HG03521 (cell line): Measurements from ENCODE around the gene PAWR.

Experiments used
- ATAC-seq: cut with Tn5 transposase; IDR thresholded peaks from one replicate; pipeline ENCODE4 v1.9.1; 2021; ENCODE audit warnings: mild to moderate bottlenecking, moderate library complexity; ENCODE audit not compliant: unreplicated experiment

PAWR gene, protein sequence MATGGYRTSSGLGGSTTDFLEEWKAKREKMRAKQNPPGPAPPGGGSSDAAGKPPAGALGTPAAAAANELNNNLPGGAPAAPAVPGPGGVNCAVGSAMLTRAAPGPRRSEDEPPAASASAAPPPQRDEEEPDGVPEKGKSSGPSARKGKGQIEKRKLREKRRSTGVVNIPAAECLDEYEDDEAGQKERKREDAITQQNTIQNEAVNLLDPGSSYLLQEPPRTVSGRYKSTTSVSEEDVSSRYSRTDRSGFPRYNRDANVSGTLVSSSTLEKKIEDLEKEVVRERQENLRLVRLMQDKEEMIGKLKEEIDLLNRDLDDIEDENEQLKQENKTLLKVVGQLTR

GRCh38 chr12:79690638-79691510, at the start of gene PAWR:
PAWR (minus strand) TSS chr12:79690964; CDS start chr12:79690244, 720 bp downstream.
- peak; percentile 64 for ATAC-seq

DNA sequence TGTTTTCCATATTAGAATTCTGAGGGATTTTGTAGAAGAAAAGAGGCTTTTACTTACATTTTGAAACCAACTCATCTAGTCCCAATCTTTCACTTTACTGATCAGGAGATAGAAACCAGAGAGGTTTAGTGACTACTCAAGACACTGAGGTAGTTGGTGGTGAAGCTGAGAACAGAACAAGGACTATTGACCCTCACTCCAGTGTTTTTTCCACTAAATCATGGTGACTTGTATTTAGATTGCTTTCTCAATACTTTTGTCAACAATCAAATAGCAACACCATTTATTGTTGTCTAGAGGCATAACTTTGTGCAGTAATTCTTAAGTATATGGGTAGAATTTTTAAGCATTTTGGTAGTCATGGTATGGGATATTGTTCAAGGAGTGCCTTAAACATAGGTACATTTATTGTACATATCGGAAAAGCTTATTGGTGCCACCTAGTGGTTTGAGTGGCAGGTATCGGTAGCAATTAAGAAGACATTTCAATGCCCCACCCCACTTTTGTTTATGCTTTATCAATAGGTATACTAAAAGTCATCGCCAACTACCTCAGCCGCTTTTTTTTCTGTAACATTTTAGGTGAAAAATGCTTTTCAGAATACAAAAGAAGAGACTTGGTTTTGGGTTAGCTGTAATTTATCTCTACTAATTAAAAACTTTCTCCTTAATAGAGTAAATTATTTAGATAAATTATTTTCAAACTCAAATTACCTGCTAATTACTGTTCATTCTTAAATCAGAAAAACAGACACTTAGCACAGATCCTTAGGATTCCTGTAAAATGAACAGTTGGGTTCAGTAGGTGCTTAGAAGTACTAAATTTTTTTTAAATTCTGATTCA, 47.3 kb upstream of the PAWR start:
- ATAC-seq, result peak; percentile 72

GRCh38 chr12:79732638-79733037, 41.9 kb upstream of the PAWR start:
- ATAC-seq, result no peak

- no peak for ATAC-seq
Measured at GRCh38 chr12:79725987-79726386, 35.2 kb upstream of the PAWR start.

DNA sequence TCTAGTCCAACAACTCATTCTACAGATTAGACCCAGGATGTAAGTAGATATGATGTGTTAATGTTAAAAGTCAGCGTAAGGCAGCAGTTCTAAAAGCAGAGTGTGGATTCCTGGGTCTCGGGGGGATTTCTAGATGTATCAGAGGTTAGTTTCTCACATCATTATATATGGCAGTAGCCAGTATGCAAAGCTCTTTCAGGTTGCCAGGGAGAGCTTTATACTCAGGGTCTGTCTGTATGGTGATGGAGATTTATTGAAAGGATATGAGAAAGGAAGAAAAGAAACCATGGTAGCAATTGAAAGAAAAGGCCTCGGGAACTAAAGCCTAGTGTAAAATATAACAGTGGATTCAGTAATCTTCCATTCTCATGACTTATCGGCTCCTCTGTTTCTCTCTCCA, 26.2 kb upstream of the PAWR start:
- no peak for ATAC-seq

DNA sequence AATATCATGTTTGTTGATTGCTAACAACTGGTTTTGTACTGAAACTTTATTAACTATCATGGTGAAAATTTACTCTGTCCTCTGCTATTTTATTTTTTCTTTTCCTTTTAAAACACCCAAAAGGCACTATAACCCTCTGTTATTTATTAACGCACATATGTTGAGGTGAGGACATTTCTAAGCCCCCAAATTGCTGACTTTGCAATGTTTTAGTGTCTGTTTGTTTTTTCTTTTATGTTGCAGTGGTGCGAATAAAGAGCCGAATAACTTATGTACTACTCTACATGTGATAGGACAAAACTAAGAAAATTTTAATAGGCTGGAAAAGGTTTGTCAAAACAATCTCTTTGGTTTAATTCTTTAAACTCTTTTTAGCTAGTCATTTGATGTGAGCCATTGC, 24.5 kb upstream of the PAWR start:
- no peak for ATAC-seq

DNA sequence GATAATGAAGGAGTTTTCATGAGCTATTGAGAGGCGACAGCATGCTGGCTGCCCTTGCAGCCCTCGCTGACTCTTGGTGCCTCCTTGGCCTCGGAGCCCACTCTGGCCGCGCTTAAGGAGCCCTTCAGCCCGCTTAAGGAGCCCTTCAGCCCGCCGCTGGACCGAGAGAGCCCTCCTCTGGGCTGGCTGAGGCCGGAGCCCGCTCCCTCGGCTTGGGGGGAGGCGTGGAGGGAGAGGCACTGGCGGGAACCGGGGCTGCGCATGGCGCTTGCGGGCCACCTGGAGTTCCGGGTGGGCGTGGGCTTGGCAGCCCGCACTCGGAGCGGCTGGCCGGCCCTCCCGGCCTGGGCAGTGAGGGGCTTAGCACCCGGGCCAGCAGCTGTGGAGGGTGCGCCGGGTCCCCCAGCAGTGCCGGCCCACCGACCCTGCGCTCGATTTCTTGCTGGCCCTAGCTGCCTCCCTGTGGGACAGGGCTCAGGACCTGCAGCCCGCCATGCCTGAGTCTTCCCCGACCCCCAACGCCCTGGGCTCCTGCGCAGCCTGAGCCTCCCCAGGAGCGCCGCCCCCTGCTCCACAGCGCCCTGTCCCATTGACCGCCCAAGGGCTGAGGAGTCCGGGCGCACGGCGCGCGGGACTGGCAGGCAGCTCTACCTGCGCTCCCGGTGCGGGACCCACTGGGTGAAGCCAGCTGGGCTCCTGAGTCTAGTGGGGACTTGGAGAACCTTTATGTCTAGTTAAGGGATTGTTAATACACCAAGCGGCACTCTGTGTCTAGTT, 20.1 kb upstream of the PAWR start:
- no peak for ATAC-seq

GRCh38 chr12:79707830-79708229, 17.1 kb upstream of the PAWR start:
- ATAC-seq, result no peak

GRCh38 chr12:79706676-79707075, 15.9 kb upstream of the PAWR start:
- ATAC-seq, result no peak

DNA sequence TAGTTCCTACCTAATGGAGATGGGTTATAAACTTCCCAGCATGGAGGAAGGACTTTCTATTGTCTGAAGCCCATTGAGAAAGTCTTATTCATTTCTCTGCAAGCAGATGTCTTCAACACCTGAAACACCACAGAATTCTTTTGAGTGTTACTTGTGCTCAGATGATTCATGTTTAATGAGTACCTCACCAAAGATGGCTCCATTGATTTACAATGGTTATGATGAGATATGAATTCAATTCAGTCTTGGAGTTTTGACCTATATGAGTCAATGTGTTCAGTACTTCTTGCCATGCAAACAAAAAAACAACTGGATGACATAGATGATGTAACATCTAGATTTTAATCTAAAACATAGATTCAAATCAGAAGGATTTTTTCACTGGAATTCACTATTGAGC, 15.4 kb upstream of the PAWR start:
- no peak for ATAC-seq

DNA sequence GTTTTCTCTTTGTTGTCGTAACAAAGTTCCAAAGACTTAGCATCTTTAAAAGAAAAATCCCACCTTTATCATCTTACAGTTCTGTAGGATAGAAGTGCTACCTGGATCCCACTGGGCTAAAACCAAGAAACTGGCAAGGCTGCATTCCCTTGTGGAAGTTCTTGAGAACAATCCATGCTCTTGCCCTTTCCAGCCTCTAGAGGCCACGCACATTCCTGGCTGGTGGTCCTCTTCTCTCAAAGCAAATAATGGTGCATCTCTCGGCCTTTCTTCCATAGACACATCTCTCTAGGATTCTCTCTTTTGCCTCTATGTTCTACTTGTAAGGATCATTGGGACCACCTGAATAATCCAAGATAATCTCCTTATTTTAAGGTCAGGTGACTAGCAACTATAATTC, 8.2 kb upstream of the PAWR start:
- no peak for ATAC-seq

- ATAC-seq, result no peak
Measured at GRCh38 chr12:79696416-79696815, 5.7 kb upstream of the PAWR start.

DNA sequence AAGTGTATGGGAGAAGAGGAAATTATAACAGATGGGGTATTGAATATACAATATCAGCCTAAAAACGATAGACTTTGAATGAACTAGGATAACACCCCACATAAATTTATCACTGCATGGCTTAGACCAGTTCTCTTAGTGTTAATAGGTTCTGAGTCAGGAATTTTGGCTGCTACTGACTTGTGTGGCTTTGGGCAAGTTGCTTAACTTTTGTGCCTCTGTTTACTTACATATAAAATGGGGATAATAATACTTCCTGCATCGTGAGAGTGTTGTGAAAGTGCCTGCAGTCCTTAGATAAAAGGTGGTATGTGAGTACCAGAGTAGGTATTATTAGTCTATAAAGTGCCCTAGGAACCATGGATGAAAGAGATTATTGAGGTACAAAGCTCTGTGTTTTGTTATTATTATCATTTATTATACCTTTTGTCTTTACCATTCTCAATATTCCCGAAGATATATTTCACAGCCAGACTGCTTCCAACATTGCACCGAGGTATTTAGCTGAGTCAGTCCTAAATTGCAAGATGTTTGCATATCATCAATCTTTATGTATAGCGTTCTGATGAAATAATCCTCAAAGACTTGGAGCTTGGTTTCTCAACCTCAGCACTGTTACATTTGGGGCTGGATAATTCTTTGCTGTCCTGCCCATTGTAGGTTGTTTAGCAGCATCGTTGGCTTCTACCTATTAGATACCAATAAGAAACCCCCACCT, 2.3 kb upstream of the PAWR start:
- no peak for ATAC-seq

DNA sequence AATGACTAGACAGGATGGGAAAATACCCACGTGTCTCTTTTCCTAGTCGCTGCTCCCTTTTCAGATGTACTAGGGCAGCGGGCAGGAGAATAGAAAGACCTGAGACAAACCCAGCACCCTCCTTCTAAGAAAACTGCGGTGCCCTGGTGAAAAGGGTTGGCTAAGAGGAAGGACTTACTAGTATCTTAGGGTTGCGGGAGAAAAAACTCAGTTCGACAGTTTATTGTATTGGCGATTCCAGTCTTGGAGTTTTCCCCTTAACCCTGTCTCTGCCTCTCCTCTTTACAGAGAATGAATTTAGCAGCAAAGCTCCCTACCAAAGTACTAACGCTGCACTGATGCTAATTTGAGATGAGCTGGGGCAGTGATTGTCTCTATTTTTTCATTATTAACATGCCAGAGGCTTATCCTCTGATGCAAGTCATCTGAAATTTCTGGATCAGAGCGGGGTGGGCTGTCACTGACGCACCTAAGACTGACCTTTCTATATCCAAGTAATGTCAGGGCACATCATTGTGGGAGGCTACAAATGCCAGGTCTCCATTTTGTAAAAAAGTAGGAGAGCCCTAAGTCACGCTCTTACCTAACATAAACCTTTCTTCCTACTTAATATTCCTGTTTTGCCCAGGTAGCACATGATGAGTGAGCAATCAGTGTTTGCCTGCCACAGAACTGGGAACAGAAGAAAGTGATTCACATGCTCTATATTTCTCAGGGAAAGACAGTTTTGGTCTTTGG, 916 bp upstream of the PAWR start:
- ATAC-seq, result no peak

GRCh38 chr12:79690142-79690637, 574 bp downstream of the PAWR start:
- ATAC-seq, result peak; percentile 16

GRCh38 chr12:79689477-79690141, 1.2 kb downstream of the PAWR start:
- ATAC-seq, result peak; percentile 21

GRCh38 chr12:79689061-79689476, 1.7 kb downstream of the PAWR start:
- no peak for ATAC-seq

GRCh38 chr12:79688376-79689060, 2.2 kb downstream of the PAWR start:
- no peak for ATAC-seq
